GM12878 (cell line): ENCODE data around the gene CPB2.

Source experiments
- ATF7 ChIP-seq: fragments of 450-650 bp; IDR thresholded peaks from 2 replicates; pipeline ENCODE4 v1.6.1; 2016; ENCODE audit warnings: low read depth, mild to moderate bottlenecking
- POLR2AphosphoS5 ChIP-seq: IDR thresholded peaks from 2 replicates; pipeline ENCODE4 v1.6.1; 2011; ENCODE audit warnings: mild to moderate bottlenecking, low read length, inconsistent platforms
- TF ChIP-seq, protein P1 (sequence below), 3 experiments: IDR thresholded peaks in 2 of 3; conservative IDR thresholded peaks in 1 of 3; 2 replicates each; pipeline ENCODE4 v1.5.1; 2011; ENCODE audit warnings: low read depth in 3 of 3, low read length in 3 of 3, mild to moderate bottlenecking in 3 of 3, control low read depth in 2 of 3, moderate library complexity in 2 of 3, inconsistent platforms in 1 of 3, mixed read lengths in 1 of 3; ENCODE audit not compliant: control insufficient read depth in 2 of 3, insufficient read depth in 1 of 3; ENCODE audit errors: extremely low read depth in 1 of 3
- TF ChIP-seq, protein P2 (sequence below): IDR thresholded peaks from 2 replicates; pipeline ENCODE4 v1.6.1; 2012; ENCODE audit warnings: low read depth, low read length, improper control_type of control experiment
- TF ChIP-seq, protein P3 (sequence below): fragments of 450-650 bp; IDR thresholded peaks from 2 replicates; pipeline ENCODE4 v1.6.1; 2016; ENCODE audit warnings: mild to moderate bottlenecking

DNA sequence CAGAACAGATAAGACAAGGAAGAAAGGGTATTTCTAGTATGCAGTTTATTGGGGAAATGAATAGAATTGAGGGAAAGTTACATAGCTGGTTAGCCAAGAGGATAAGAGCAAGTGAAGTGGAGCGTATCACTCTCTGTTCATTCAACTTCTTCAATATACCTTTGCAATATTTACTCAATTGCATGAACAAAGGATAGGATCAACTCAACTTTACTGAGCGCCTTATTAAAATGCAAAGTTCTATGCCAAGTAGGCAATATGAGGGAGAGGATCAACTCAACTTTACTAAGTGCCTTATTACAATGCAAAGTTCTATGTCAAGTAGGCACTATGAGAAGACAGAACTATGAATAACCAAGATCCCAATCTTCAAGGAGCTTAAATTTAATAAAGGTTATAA, 96.2 kb downstream of the CPB2 start:
- no peak for TF ChIP-seq ATF7
- TF ChIP-seq, protein P1, sequence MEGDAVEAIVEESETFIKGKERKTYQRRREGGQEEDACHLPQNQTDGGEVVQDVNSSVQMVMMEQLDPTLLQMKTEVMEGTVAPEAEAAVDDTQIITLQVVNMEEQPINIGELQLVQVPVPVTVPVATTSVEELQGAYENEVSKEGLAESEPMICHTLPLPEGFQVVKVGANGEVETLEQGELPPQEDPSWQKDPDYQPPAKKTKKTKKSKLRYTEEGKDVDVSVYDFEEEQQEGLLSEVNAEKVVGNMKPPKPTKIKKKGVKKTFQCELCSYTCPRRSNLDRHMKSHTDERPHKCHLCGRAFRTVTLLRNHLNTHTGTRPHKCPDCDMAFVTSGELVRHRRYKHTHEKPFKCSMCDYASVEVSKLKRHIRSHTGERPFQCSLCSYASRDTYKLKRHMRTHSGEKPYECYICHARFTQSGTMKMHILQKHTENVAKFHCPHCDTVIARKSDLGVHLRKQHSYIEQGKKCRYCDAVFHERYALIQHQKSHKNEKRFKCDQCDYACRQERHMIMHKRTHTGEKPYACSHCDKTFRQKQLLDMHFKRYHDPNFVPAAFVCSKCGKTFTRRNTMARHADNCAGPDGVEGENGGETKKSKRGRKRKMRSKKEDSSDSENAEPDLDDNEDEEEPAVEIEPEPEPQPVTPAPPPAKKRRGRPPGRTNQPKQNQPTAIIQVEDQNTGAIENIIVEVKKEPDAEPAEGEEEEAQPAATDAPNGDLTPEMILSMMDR (IDR thresholded peaks at IDR 0.05 in 2 of 3, conservative IDR thresholded peaks at IDR 0.05 in 1 of 3; ENCODE audit: control insufficient read depth in 2 of 3, extremely low read depth in 1 of 3, insufficient read depth in 1 of 3, low read depth in 3 of 3, low read length in 3 of 3), result no peak
- TF ChIP-seq, protein P2, sequence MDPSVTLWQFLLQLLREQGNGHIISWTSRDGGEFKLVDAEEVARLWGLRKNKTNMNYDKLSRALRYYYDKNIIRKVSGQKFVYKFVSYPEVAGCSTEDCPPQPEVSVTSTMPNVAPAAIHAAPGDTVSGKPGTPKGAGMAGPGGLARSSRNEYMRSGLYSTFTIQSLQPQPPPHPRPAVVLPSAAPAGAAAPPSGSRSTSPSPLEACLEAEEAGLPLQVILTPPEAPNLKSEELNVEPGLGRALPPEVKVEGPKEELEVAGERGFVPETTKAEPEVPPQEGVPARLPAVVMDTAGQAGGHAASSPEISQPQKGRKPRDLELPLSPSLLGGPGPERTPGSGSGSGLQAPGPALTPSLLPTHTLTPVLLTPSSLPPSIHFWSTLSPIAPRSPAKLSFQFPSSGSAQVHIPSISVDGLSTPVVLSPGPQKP, result no peak
- TF ChIP-seq, protein P3, sequence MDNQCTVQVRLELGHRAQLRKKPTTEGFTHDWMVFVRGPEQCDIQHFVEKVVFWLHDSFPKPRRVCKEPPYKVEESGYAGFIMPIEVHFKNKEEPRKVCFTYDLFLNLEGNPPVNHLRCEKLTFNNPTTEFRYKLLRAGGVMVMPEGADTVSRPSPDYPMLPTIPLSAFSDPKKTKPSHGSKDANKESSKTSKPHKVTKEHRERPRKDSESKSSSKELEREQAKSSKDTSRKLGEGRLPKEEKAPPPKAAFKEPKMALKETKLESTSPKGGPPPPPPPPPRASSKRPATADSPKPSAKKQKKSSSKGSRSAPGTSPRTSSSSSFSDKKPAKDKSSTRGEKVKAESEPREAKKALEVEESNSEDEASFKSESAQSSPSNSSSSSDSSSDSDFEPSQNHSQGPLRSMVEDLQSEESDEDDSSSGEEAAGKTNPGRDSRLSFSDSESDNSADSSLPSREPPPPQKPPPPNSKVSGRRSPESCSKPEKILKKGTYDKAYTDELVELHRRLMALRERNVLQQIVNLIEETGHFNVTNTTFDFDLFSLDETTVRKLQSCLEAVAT, result no peak
- TF ChIP-seq POLR2AphosphoS5, result no peak
